Coronary artery (tissue), 2 donors: ENCODE results near the gene CRADD.

Experiments used
- DNase-seq: peaks from one replicate; pipeline ENCODE4 v3.0.0-alpha.2; 2017; ENCODE audit warnings: low spot score
- H3K27ac ChIP-seq, 2 donors: fragments of 200-600 bp; sonication (generic); one replicate each; pipeline ENCODE4 v1.5.1; 2016 to 2019
- H3K4me3 ChIP-seq: fragments of 200-600 bp; sonication (generic); 2 replicates; pipeline ENCODE4 v1.5.1; 2016; ENCODE audit warnings: mild to moderate bottlenecking, moderate library complexity
- CTCF ChIP-seq: fragments of 200-600 bp; sonication (generic); IDR thresholded peaks from one replicate; pipeline ENCODE4 v1.5.1; 2019; ENCODE audit warnings: antibody characterized with exemption

Gene CRADD

GRCh38 chr12:93839064-93839463 is 161.9 kb downstream of the CRADD start:
- no peak overlapping the region for H3K27ac ChIP-seq
- no peak for TF ChIP-seq CTCF
- no peak overlapping the region for H3K4me3 ChIP-seq
- DNase-seq = no peak

- TF ChIP-seq CTCF = no peak
- no peak for DNase-seq
- no peak overlapping the region for H3K27ac ChIP-seq
- no peak overlapping the region for H3K4me3 ChIP-seq
Measured at GRCh38 chr12:93841671-93842070, 164.5 kb downstream of the CRADD start.

GRCh38 chr12:93844164-93844784 is 167.1 kb downstream of the CRADD start:
- DNase-seq = no peak
- no peak for TF ChIP-seq CTCF
- H3K27ac ChIP-seq = no peak overlapping the region
- H3K4me3 ChIP-seq = no peak overlapping the region

GRCh38 chr12:93846936-93847516 is 169.9 kb downstream of the CRADD start:
- Histone ChIP-seq H3K27ac (no peak overlapping the region), H3K4me3 (no peak overlapping the region)
- no peak for DNase-seq
- TF ChIP-seq CTCF = no peak

GRCh38 chr12:93847517-93848474 is 170.6 kb downstream of the CRADD start:
- Histone ChIP-seq H3K4me3 (no peak overlapping the region), H3K27ac (peak overlapping the region in 1 of 2 donors; percentile 51)
- no peak for TF ChIP-seq CTCF
- no peak for DNase-seq

GRCh38 chr12:93848523-93849101 is 171.4 kb downstream of the CRADD start:
- no peak for DNase-seq
- H3K27ac ChIP-seq = peak overlapping the region in 1 of 2 donors; percentile 51
- TF ChIP-seq CTCF = no peak
- no peak overlapping the region for H3K4me3 ChIP-seq
